Measurements from ENCODE around the gene C1QL4.

The C1QL4 gene

GRCh38 chr12:49367381-49368239, 30.6 kb upstream of the C1QL4 start, which contains the start of gene SPATS2:
TSS of gene SPATS2 (plus strand) at chr12:49367462. CDS start at chr12:49461013, 93,551 bp downstream.
- peaks cover 35% of the 10 kb centered on the region for H3K4me1 ChIP-seq (ENCODE audit: insufficient read depth, low read length)
- peak; percentile 9; the same call in 2 of the 3 replicates for ATAC-seq (ENCODE audit: insufficient read depth, low read depth)
- TF ChIP-seq EZH2 (IDR thresholded peaks at IDR 0.05; ENCODE audit: borderline replicate concordance, low read depth, low read length, severe bottlenecking): no peak
- no peak for TF ChIP-seq CTCF (IDR thresholded peaks at IDR 0.05; ENCODE audit: borderline replicate concordance, extremely low read depth, low read length, poor library complexity, severe bottlenecking)
- no peaks in the 10 kb centered on the region; the same call in 1 of the 2 replicates for H4K20me1 ChIP-seq (ENCODE audit: insufficient read depth, low read length)
- H3K79me2 ChIP-seq (ENCODE audit: insufficient read depth, low read length): peaks cover 62% of the 10 kb centered on the region
- H3K27me3 ChIP-seq (ENCODE audit: insufficient read depth, low read length, poor library complexity): no peaks in the 10 kb centered on the region
- peak within 1 kb of the TSS; percentile 96 for H3K27ac ChIP-seq (ENCODE audit: low read length)
- no peaks in the 10 kb centered on the region; the same call in none of the 2 replicates for H3K36me3 ChIP-seq (ENCODE audit: insufficient read depth, low read length)
- H3K4me3 ChIP-seq (ENCODE audit: low read depth in 1 of 2, low read length in 2 of 2): peak within 1 kb of the TSS; percentile 37 to 73
- H3K9me3 ChIP-seq (ENCODE audit: insufficient read depth, low read length, severe bottlenecking): no peaks in the 10 kb centered on the region
- H3K9ac ChIP-seq (ENCODE audit: low read depth, low read length): peak within 1 kb of the TSS; percentile 96
- no peak for DNase-seq
- peak within 1 kb of the TSS; percentile 86 for H3K4me2 ChIP-seq (ENCODE audit: insufficient read depth, low read length)
- H2AFZ ChIP-seq (ENCODE audit: low read depth, low read length): peak within 1 kb of the TSS; percentile 88

GRCh38 chr12:49366652-49367380, 29.8 kb upstream of the C1QL4 start:
- peaks cover 56% of the 10 kb centered on the region for H3K79me2 ChIP-seq (ENCODE audit: insufficient read depth, low read length)

GRCh38 chr12:49366096-49366651, 29.2 kb upstream of the C1QL4 start:
- H3K27ac ChIP-seq (ENCODE audit: low read length): peak overlapping the region; percentile 96
- peak overlapping the region; percentile 37 to 73; a peak in 3 of 4 replicates for H3K4me3 ChIP-seq (ENCODE audit: low read depth in 1 of 2, low read length in 2 of 2)
- H3K4me1 ChIP-seq (ENCODE audit: insufficient read depth, low read length): peaks cover 35% of the 10 kb centered on the region
- peak overlapping the region; percentile 86 for H3K4me2 ChIP-seq (ENCODE audit: insufficient read depth, low read length)
- ATAC-seq (ENCODE audit: insufficient read depth, low read depth) (peak; percentile 22), DNase-seq (no peak)
- H3K27me3 ChIP-seq (ENCODE audit: insufficient read depth, low read length, poor library complexity): no peaks in the 10 kb centered on the region
- no peaks in the 10 kb centered on the region; the same call in 1 of the 2 replicates for H4K20me1 ChIP-seq (ENCODE audit: insufficient read depth, low read length)
- no peaks in the 10 kb centered on the region; the same call in none of the 2 replicates for H3K36me3 ChIP-seq (ENCODE audit: insufficient read depth, low read length)
- peak overlapping the region; percentile 96 for H3K9ac ChIP-seq (ENCODE audit: low read depth, low read length)
- no peaks in the 10 kb centered on the region for H3K9me3 ChIP-seq (ENCODE audit: insufficient read depth, low read length, severe bottlenecking)
- H2AFZ ChIP-seq (ENCODE audit: low read depth, low read length): peak overlapping the region; percentile 88
- H3K79me2 ChIP-seq (ENCODE audit: insufficient read depth, low read length): peaks cover 49% of the 10 kb centered on the region
- TF ChIP-seq EZH2 (IDR thresholded peaks at IDR 0.05; ENCODE audit: borderline replicate concordance, low read depth, low read length, severe bottlenecking): no peak
- no peak for TF ChIP-seq CTCF (IDR thresholded peaks at IDR 0.05; ENCODE audit: borderline replicate concordance, extremely low read depth, low read length, poor library complexity, severe bottlenecking)

More at GRCh38 chr12:49366652-49367380, 29.8 kb upstream of the C1QL4 start:
- H3K9ac ChIP-seq (ENCODE audit: low read depth, low read length): peak overlapping the region; percentile 96
- DNase-seq (peak; percentile 96), ATAC-seq (ENCODE audit: insufficient read depth, low read depth) (peak; percentile 83)
- peak overlapping the region; percentile 96 for H3K27ac ChIP-seq (ENCODE audit: low read length)
- TF ChIP-seq CTCF (IDR thresholded peaks at IDR 0.05; ENCODE audit: borderline replicate concordance, extremely low read depth, low read length, poor library complexity, severe bottlenecking): peak; percentile 31
- no peak for TF ChIP-seq EZH2 (IDR thresholded peaks at IDR 0.05; ENCODE audit: borderline replicate concordance, low read depth, low read length, severe bottlenecking)
- H3K27me3 ChIP-seq (ENCODE audit: insufficient read depth, low read length, poor library complexity): no peaks in the 10 kb centered on the region
- peak overlapping the region; percentile 37 to 73; a peak in 3 of 4 replicates for H3K4me3 ChIP-seq (ENCODE audit: low read depth in 1 of 2, low read length in 2 of 2)
- no peaks in the 10 kb centered on the region for H3K9me3 ChIP-seq (ENCODE audit: insufficient read depth, low read length, severe bottlenecking)
- H3K4me2 ChIP-seq (ENCODE audit: insufficient read depth, low read length): peak overlapping the region; percentile 86
- no peaks in the 10 kb centered on the region; the same call in none of the 2 replicates for H3K36me3 ChIP-seq (ENCODE audit: insufficient read depth, low read length)
- H2AFZ ChIP-seq (ENCODE audit: low read depth, low read length): peak overlapping the region; percentile 88
- no peaks in the 10 kb centered on the region; the same call in 1 of the 2 replicates for H4K20me1 ChIP-seq (ENCODE audit: insufficient read depth, low read length)
- peaks cover 35% of the 10 kb centered on the region for H3K4me1 ChIP-seq (ENCODE audit: insufficient read depth, low read length)
